Pancreas (tissue), 10 donors: ENCODE results near the gene EPB41L5. TPM values are rescaled to one million over a fixed set of nuclear protein-coding genes. Genes with fewer than 3 reads are reported as not detected.
"Not testable (repeated sequence)": the region's sequence is repeated elsewhere in the genome, so short reads cannot be mapped to it uniquely, and the experiment has no call there.

Experiments used
- ATAC-seq, 4 donors: fragments of 200-7000 bp; cut with Tn5 transposase; one replicate each; pipeline versions ENCODE4 v1.8.0 to v1.9.1; 2020; ENCODE audit warnings: mild to moderate bottlenecking in 4 of 4, moderate library complexity in 4 of 4
- DNase-seq, 6 donors: peaks; one replicate each; pipeline ENCODE4 v3.0.0-alpha.2; 2020
- FAIRE-seq: peaks from 2 replicates; lab custom pipeline; 2012; peaks lifted over from hg19 to GRCh38; lab: Jason Lieb, UNC
- H3K27ac ChIP-seq, 4 donors: fragments of 200-600 bp; sonication (generic); 1 replicate in 3 of 4; 2 replicates in 1 of 4; pipeline versions ENCODE4 v1.5.0 to v1.8.0; 2020
- H3K27me3 ChIP-seq, 4 donors: fragments of 200-600 bp; one replicate each; pipeline ENCODE4 v1.8.0; 2021
- H3K36me3 ChIP-seq, 3 donors: fragments of 200-600 bp; sonication (generic) in 1 of 3; one replicate each; pipeline versions ENCODE4 v1.5.0 to v1.8.0; 2020 to 2021
- H3K4me1 ChIP-seq, 3 donors: fragments of 200-600 bp; one replicate each; pipeline ENCODE4 v1.8.0; 2021
- H3K4me3 ChIP-seq, 4 donors: fragments of 200-600 bp; sonication (generic) in 2 of 4; one replicate each; pipeline versions ENCODE4 v1.5.0 to v1.8.0; 2020 to 2021
- H3K9me3 ChIP-seq, 4 donors: fragments of 200-600 bp; one replicate each; pipeline ENCODE4 v1.8.0; 2021
- WGBS, 2 donors: extraction: QIAGEN DNeasy Blood & Tissue Kit; methylation state at CpG; one replicate each; pipeline ENCODE4 v1.1.7; 2013; 5-methylcytosine and 5-hydroxymethylcytosine counted together
- intact Hi-C, 3 donors: fragments of 100-400 bp; cut with DNase I; formaldehyde crosslinking; loops; one replicate each; pipeline versions ENCODE4 v1.11.1 to v1.14.2; 2022
- polyA plus RNA-seq, 2 donors: library from polyadenylated mRNA; stranded (reverse); fragments of 200-250 nt; gene quantifications; one replicate each; pipeline ENCODE4 v1.2.3, GENCODE V29; 2013
- total RNA-seq, 6 donors: library from RNA; stranded (reverse); fragmentation: NEBNext Ultra II Directional in 4 of 6; extraction: Animal tissue kit (Norgen Biotek cat#: 25700) in 4 of 6; gene quantifications; one replicate each; pipeline versions ENCODE4 v1.2.1 to v1.2.4, GENCODE V29; 2021 to 2023
- TF ChIP-seq, protein P1 (sequence below), 4 donors: fragments of 200-600 bp; sonication (generic) in 3 of 4; IDR thresholded peaks; one replicate each; pipeline versions ENCODE4 v1.5.0 to v1.8.0; 2021; ENCODE audit warnings: antibody characterized with exemption in 4 of 4
- donor health status: healthy with polysubstance abuse.
- donor health status: DM: no; HTN: no; CAD: no; lungs with moderate emphysema.
- donor health status: DM: no; HTN: no; CAD: no.
- donor health status: control.
- donor health status: control.
- donor health status: Bipolar disorder and iron deficiency.
- donor health status: DM: yes; HTN: yes; CAD: no.
- donor health status: DM: no; HTN: no; CAD: no.
- donor health status: DM: no; HTN: no; CAD: no.
- donor health status: DM: yes; HTN: yes; CAD: no.

EPB41L5 gene
- total and polyA plus RNA-seq, 8 donors, result 7.3 to 23.8 (median 20.5) TPM

DNA sequence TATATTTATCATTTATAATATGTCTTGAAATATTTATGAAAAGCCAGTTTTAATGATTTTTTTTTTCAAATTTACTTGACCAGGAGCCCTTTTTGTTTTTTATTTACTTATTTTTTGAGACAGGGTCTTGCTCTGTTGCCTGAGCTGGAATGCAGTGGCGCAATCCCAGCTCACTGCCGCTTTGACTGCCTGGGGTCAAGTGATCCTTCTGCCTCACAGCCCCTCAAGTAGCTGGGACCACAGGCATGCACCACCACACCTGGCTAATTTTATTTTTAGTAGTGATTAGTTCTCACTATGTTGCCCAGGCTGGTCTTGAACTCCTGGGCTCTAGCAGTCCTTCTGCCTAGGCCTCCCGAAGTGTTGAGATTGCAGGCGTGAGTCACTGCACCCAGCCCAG lies 5.7 kb downstream of the EPB41L5 start:
- intact Hi-C loops, result no loop called here
- Histone ChIP-seq H3K4me1 (peaks cover 0 to 16% (median 9%) of the 10 kb centered on the region in 3 donors), H3K9me3 (no peaks in the 10 kb centered on the region), H3K36me3 (no peaks in the 10 kb centered on the region), H3K27ac (no peak overlapping the region), H3K27me3 (no peaks in the 10 kb centered on the region), H3K4me3 (no peak overlapping the region)
- no peak for ATAC-seq
- FAIRE-seq, result no peak
- TF ChIP-seq, protein P1, sequence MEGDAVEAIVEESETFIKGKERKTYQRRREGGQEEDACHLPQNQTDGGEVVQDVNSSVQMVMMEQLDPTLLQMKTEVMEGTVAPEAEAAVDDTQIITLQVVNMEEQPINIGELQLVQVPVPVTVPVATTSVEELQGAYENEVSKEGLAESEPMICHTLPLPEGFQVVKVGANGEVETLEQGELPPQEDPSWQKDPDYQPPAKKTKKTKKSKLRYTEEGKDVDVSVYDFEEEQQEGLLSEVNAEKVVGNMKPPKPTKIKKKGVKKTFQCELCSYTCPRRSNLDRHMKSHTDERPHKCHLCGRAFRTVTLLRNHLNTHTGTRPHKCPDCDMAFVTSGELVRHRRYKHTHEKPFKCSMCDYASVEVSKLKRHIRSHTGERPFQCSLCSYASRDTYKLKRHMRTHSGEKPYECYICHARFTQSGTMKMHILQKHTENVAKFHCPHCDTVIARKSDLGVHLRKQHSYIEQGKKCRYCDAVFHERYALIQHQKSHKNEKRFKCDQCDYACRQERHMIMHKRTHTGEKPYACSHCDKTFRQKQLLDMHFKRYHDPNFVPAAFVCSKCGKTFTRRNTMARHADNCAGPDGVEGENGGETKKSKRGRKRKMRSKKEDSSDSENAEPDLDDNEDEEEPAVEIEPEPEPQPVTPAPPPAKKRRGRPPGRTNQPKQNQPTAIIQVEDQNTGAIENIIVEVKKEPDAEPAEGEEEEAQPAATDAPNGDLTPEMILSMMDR (IDR thresholded peaks at IDR 0.05), result no peak
- DNase-seq, result no peak
- WGBS, 2 donors, result 95 to 97% methylated on average over 4 of the region's 4 CpGs

DNA sequence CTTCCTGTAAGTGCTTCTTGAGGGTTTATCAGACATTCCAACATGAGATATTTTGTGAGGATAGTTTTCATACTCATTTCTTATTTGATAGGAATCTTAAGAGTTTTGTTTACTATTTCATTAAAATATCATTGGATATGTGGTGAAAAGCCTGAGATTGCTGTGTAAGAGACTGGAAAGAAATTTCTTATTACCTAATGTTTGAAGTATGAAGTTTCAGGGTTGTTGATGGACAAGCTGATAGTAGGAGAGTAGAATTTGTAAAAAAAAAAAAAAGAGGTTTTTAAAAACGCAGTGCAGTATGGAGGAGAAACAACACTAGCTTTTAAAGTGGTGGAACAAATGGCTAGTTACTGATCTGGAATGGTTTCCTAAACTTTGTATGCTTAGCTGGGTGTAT lies 7.7 kb downstream of the EPB41L5 start:
- WGBS, 2 donors, result 35 to 48% methylated on average over 1 of the region's 1 CpG
- no peak overlapping the region for H3K4me3 ChIP-seq
- FAIRE-seq (no peak), DNase-seq (no peak), ATAC-seq (peak in 1 of 4 donors; percentile 28)
- TF ChIP-seq, protein P1 (IDR thresholded peaks at IDR 0.05), result no peak
- H3K27me3 ChIP-seq, result no peaks in the 10 kb centered on the region
- no peaks in the 10 kb centered on the region for H3K36me3 ChIP-seq
- H3K4me1 ChIP-seq, result peaks cover 0 to 9% (median 0%) of the 10 kb centered on the region in 3 donors
- intact Hi-C loops, result no loop called here
- no peak overlapping the region for H3K27ac ChIP-seq
- H3K9me3 ChIP-seq, result no peaks in the 10 kb centered on the region

DNA sequence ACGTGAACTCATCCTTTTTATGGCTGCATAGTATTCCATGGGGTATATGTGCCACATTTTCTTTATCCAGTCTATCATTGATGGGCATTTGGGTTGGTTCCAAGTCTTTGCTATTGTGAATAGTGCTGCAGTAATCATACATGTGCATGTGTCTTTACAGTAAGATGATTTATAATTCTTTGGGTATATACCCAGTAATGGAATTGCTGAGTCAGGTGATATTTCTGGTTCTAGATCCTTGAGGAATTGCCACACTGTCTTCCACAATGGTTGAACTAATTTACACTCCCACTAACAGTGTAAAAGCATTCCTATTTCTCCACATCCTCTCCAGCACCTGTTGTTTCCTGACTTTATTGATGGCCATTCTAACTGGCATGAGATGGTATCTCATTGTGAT lies 9.6 kb downstream of the EPB41L5 start:
- intact Hi-C loops, FAIRE-seq, H3K27me3 ChIP-seq, H3K36me3 ChIP-seq, H3K4me3 ChIP-seq, H3K4me1 ChIP-seq, H3K27ac ChIP-seq, DNase-seq, H3K9me3 ChIP-seq, ATAC-seq: not testable (repeated sequence)
- WGBS, 2 donors, result 97 to 100% methylated on average over 1 of the region's 1 CpG

DNA sequence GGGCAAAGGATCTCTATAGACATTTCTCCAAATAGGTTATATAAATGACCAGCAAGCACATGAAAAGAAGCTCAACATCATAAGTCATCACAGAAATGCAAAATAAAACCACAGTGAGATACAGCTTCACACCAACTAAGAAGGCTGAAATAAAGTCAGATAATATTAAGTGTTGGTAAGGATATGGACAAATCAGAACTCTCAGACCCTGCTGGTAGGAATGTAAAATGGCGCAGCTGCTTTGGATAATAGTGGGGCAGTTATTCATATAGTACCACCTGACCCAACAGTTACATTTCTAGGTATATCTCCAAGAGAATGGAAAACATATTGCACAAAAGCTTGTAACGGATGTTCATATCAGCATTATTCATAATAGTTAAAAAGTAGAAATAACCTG lies 14.0 kb downstream of the EPB41L5 start:
- no peaks in the 10 kb centered on the region for H3K9me3 ChIP-seq
- FAIRE-seq (no peak), DNase-seq (no peak), ATAC-seq (no peak)
- no peaks in the 10 kb centered on the region for H3K36me3 ChIP-seq
- H3K27ac ChIP-seq, result no peak overlapping the region
- H3K27me3 ChIP-seq, result no peaks in the 10 kb centered on the region
- 96 to 98% methylated on average over 2 of the region's 2 CpGs for WGBS, 2 donors
- TF ChIP-seq, protein P1 (IDR thresholded peaks at IDR 0.05), result no peak
- H3K4me1 ChIP-seq, result no peaks in the 10 kb centered on the region
- intact Hi-C loops, result no loop called here
- H3K4me3 ChIP-seq, result no peak overlapping the region

DNA sequence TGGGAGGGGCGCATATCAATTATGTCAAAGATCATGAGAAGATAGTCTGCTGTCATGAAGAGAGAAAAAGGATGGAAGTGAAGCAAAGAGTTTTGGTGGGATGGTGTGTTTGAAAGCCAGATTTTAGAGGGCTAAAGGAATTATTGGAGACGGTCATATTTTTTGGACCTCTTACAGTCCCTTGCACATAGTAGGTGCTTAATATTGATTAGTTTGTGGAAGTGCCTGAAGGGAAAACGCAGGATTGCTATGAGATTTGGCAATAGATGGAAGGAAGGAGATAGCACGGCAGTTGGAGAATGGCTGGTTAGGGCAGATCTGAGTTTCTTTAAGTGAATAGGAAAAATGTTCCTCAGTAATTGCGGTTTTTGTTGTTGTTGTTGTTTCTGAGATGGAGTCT lies 15.9 kb downstream of the EPB41L5 start:
- Histone ChIP-seq H3K36me3 (no peaks in the 10 kb centered on the region), H3K4me3 (no peak overlapping the region), H3K27me3 (no peaks in the 10 kb centered on the region), H3K9me3 (no peaks in the 10 kb centered on the region), H3K27ac (no peak overlapping the region), H3K4me1 (no peaks in the 10 kb centered on the region)
- FAIRE-seq, result no peak
- no peak for ATAC-seq
- intact Hi-C loops, result no loop called here
- DNase-seq, result no peak
- TF ChIP-seq, protein P1 (IDR thresholded peaks at IDR 0.05), result no peak
- WGBS, 2 donors, result 88 to 93% methylated on average over 5 of the region's 5 CpGs
